ENCODE data around the gene TMEM176A. TPM values are rescaled to one million over a fixed set of nuclear protein-coding genes. Genes with fewer than 3 reads are reported as not detected.

The TMEM176A gene
- polyA plus RNA-seq, 4 donors = 91.0 to 130 (median 96.0) TPM

GRCh38 chr7:150787321-150788281 is 13.0 kb upstream of the TMEM176A start:
- no peak for DNase-seq (ENCODE audit: low read depth in 4 of 4, low spot score in 3 of 4)

- DNase-seq (ENCODE audit: low read depth in 4 of 4, low spot score in 3 of 4) = no peak
Measured at GRCh38 chr7:150788474-150789269, 11.9 kb upstream of the TMEM176A start.

GRCh38 chr7:150790416-150791075 is 10.0 kb upstream of the TMEM176A start:
- no peak for DNase-seq (ENCODE audit: low read depth in 4 of 4, low spot score in 3 of 4)

GRCh38 chr7:150791304-150791703 is 9.3 kb upstream of the TMEM176A start:
- DNase-seq (ENCODE audit: low read depth in 4 of 4, low spot score in 3 of 4) = no peak

DNA sequence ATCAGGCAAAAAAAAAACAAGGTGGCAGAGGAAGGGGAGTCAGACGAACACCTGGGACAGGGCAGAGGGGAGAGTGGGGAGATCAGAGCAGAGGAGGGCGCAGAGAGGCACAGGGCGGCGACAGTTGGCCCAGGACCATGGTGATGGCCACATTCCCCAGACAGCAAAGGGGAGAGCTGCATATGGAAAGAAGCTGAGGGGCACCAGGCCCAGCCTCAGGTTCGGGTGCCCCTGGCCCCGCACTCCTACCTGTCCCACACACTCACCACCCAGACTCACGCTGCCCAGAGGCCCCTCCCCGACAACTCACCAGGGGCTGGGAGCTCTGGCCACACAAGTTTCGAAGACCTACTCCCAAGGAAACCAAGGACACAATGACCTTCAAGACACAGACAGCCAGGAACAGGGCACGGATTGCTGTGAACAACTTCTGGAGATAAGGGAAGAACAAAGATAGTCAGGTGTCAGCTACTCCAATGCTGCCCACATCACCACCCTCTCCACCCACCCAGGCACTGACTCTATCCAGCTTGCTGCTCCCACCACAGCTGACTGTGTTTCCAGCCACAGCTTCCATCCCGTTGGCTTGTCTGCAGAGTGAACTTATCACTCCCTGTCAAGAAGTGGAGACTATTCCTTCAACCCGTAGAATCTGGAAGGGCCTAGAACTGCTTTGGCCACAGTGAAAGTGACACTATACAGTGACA is 8.7 kb upstream of the TMEM176A start:
- DNase-seq (ENCODE audit: low read depth in 4 of 4, low spot score in 3 of 4) = no peak

DNA sequence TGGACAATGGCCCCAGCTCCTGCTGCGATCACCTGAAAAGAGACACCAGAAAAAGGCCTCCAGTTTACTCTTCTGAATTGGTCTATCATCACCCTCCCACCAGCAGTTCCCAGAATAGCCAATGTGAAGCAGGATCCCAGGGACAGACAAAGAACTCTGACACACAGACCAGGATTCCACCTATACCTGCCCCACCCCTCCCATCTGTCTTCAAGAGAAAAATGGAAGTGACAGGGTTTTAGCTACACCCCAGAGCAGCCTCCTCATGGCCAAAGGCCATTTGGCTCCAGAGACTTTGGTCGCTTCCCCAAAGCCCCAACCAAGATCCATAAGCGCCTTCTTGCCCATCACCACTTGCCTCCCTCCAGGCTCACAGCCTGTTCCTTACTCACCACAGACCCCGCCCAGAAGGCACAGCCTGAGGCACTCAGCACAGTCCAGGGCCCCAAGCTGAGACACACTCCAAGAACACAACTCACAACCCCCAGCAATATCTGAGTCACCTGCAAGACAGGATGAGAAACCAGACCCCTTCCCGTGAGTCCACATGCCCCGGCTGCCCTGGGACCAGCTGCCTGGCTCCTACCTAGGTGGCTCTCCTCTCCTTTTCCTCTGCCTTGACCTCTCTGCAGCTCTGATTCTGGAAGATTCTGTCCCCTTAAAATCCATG is 6.9 kb upstream of the TMEM176A start:
- no peak for DNase-seq (ENCODE audit: low read depth in 4 of 4, low spot score in 3 of 4)

DNA sequence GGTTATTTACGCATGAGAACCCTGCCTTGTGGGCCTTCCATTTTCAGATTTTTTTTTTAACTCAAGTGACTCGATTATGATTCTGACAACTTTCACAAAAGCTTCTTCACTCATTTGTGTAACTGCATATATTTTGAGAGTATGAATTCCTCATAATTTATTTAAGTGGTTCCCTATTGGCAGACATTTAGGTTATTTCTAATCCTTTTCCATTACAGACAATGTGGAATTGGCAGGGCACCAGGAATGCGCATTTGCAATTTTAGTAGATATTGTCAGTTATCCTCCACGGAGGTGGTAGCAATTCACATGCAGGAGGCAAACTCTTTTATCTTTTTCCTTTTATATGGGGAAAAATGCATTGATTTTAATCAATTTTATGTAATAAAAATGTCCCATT is 2.9 kb upstream of the TMEM176A start:
- DNase-seq (ENCODE audit: low read depth in 4 of 4, low spot score in 3 of 4) = no peak

DNA sequence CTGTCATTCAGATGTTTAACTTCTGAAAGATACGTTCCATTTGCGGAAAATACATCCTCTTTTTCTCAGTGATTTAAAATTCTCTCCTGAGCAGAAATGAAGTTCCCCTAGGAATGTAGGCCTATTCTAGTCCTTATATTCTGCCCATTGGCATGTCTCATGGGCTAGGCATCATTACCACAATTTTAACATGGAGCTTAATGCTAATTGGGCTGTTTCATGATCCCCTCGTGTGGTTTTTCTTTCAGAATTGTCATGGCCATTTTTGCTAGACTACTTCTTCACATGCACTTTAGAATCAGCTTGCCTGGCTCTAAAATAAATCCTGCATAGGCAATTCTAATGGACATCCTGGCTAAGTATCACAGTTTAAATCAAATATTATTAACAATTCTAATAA is 1.4 kb upstream of the TMEM176A start:
- DNase-seq (ENCODE audit: low read depth in 4 of 4, low spot score in 3 of 4) = no peak

GRCh38 chr7:150799741-150800580 is 608 bp upstream of the TMEM176A start, which contains the start of gene TMEM176B:
TSS of gene TMEM176B (minus strand) at chr7:150800364. CDS start at chr7:150796569, 3,795 bp downstream.
- no peak for DNase-seq (ENCODE audit: low read depth in 4 of 4, low spot score in 3 of 4)

DNA sequence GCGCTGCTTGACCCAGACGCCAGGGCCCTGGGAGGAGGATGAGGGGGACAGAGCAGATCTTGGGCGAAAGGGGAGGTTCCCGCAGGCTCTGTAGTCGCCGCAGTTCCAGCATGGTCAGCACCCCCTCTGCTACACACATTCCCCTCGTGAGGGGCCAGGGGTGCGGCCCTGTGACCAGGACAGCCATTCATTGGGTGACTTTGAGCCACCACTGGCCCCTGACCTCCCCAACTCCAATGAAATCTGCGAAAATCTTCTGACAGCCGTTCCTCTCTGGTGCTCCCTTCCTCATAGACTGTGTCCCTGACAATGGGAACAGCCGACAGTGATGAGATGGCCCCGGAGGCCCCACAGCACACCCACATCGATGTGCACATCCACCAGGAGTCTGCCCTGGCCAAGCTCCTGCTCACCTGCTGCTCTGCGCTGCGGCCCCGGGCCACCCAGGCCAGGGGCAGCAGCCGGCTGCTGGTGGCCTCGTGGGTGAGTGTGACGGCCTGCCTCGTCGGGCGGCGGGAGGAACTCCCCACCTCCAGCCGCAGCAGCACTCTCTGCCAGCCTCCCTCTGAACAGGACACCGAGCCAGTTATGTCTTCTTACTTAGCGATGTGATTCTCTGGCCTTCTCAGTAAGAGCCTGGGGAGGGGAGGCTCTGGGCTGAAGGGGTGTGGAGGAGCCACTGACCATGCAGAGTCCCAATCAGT is 825 bp downstream of the TMEM176A start:
- no peak for DNase-seq (ENCODE audit: low read depth in 4 of 4, low spot score in 3 of 4)

DNA sequence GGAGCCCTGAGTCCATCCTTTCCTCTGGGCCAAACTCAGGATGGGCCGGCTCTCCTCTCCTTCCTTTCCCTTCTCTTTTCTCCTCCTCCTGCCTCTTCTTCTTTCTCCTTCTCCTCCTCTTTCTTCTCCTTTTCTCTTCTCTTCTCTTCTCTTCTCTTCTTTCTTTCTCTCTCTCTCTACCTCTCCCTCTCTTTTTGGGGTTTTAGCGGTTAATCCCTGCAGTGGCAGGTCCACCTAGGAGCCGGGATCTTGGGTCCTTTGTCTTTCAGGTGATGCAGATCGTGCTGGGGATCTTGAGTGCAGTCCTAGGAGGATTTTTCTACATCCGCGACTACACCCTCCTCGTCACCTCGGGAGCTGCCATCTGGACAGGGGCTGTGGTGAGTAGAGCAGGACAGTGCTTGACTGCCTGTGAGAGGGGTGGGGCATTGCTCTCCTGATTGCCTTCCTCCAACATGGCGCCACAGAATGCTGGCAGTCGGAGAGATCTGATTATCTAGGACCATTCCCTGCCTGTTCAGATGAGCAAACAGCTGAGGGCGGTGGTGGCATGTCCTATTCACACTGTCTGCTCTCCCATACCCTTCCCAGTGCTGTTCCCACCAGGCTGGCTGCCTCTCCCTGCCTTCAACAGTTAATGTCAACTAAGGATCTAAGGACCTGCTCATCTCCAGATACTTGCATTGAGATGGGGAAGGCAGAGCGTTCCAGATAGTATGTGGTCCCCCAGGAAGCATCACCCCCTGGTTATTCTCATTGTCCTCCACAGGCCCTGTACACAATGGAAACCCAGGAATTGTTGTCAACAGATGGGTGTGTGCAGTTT is 1.6 kb downstream of the TMEM176A start:
- no peak for DNase-seq (ENCODE audit: low read depth in 4 of 4, low spot score in 3 of 4)

GRCh38 chr7:150803161-150803860 is 2.7 kb downstream of the TMEM176A start:
- DNase-seq (ENCODE audit: low read depth in 4 of 4, low spot score in 3 of 4) = no peak

GRCh38 chr7:150804802-150805201 is 4.2 kb downstream of the TMEM176A start:
- DNase-seq (ENCODE audit: low read depth in 4 of 4, low spot score in 3 of 4) = no peak

DNA sequence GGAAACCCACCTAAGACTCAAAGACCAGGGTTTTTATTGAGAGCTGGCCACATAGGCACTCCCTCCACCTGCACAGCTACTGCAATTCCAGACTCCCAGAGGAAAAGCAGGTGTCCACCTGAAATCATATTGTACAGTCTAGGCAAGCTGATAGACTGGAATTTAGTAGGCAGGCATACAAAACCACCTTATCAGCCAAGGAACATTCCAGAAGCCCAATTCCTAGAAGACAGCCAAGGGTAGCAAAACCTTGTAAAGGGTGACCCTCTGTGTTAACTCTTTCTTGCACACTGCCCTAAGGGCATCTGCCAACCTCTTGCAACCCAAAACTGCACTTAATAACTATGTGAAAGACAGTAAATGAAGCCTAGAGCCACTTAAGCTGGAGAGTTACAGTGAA is 5.3 kb downstream of the TMEM176A start:
- DNase-seq (ENCODE audit: low read depth in 4 of 4, low spot score in 3 of 4) = no peak

DNA sequence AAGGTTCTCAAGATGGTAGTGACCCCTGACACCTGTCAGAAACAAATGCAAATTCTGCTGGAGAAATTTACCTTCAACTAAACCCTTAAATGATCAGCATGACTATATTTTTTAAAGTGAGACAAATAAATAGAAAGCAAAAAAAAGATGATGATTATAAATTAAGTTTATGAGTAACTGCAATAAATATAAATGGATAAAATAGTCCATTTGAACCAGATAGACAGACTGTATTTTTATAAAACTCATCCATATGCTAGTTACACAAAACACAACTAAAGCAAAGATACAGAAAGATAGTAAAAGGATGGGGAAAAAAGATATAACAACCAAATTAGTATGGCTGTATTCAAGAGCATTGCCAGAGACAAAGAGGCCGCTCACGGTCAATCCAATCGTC is 5.9 kb downstream of the TMEM176A start:
- DNase-seq (ENCODE audit: low read depth in 4 of 4, low spot score in 3 of 4) = no peak

- no peak for DNase-seq (ENCODE audit: low read depth in 4 of 4, low spot score in 3 of 4)
Measured at GRCh38 chr7:150806863-150807262, 6.3 kb downstream of the TMEM176A start.

Data from right renal pelvis (tissue), 4 donors.